Measurements from ENCODE around the gene KAZN. TPM values are rescaled to one million over a fixed set of nuclear protein-coding genes. Genes with fewer than 3 reads are reported as not detected.

Gene KAZN
- total and polyA plus RNA-seq, 2 of the 8 experiments (the other 6 are each of a cell fraction or from before 2014, with no cell fraction given) = 3.7 to 11.8 TPM

DNA sequence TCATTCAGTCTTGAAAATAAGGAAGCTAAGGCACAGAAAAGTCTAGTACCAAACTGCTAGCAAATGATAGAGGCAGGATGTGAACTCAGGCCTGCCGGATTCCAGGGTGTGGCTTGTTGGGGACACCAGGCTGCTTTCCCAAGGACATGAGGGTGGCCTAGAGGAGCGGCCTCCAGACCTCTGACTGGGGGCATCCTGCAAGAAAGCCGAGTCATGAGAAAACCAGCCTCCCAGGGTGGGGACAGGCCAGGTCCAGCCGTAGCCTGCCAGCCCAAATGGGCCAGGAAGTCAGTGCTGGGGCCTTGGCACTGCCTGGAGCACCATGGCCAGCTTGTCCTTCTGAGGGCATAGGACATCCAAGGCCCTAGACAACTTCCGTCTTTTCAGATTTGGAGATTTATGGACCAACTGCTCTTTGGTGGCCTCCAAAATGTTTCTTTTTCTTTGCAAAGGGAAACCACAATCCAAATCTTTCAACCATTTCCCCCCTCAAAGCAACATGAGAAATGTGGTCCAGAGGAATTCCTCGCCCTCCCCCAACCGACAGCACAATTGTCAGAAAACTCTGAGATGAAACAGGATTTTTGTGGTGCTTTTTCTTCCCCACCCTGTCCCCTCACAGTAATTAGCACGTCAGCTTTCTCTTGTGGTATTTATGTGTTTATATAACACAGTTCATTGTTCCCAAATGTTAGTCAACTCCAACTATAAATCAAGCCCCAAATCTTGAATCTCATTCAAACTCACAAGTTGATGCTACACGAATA, 212.3 kb downstream of the KAZN start:
- Histone ChIP-seq H3K4me2 (ENCODE audit: insufficient read depth in 1 of 2, low read depth in 2 of 2, low read length in 2 of 2) (no peak overlapping the region), H4K5ac (ENCODE audit: insufficient read length, low read depth, low read length) (no peak overlapping the region), H3K23me2 (ENCODE audit: low read depth, low read length) (no peaks in the 10 kb centered on the region), H2BK15ac (ENCODE audit: low read length) (no peak overlapping the region), H3K4me3 (ENCODE audit: extremely low read depth in 1 of 4, insufficient read depth in 2 of 4, low read depth in 3 of 4, low read length in 4 of 4) (no peak overlapping the region), H3K9me3 (ENCODE audit: insufficient read depth in 2 of 2, low read depth in 1 of 2, low read length in 1 of 2) (peaks cover 15 to 20% of the 10 kb centered on the region in 2 experiments), H2BK20ac (ENCODE audit: low read length) (no peak overlapping the region; the same call in 1 of the 2 replicates), H3K9ac (replicated peaks in 1 of 4; ENCODE audit: extremely low read depth in 1 of 4, low read depth in 3 of 4, low read length in 3 of 4) (no peak overlapping the region), H3K4ac (replicated peaks; ENCODE audit: insufficient read length, low read depth, low read length) (no peak overlapping the region), H3K4me1 (replicated peaks in 1 of 4; ENCODE audit: control insufficient read depth in 3 of 4, insufficient read depth in 4 of 4, low read length in 3 of 4) (peaks cover 0 to 3% (median 0%) of the 10 kb centered on the region in 4 experiments; a peak in 1 of 7 replicates), H3K27ac (ENCODE audit: low read depth, low read length) (no peak overlapping the region), H2AK5ac (ENCODE audit: low read depth, low read length) (no peak overlapping the region), H3K23ac (ENCODE audit: insufficient read length) (no peak overlapping the region), H3K14ac (ENCODE audit: insufficient read length) (no peak overlapping the region), H2AFZ (ENCODE audit: low read length) (no peak overlapping the region), H4K91ac (replicated peaks; ENCODE audit: insufficient read length, low read length) (no peak overlapping the region), H2BK120ac (replicated peaks; ENCODE audit: low read depth, low read length) (no peak overlapping the region), H4K8ac (ENCODE audit: extremely low read depth, insufficient read depth, low read length) (no peak overlapping the region), H3K79me2 (ENCODE audit: control insufficient read depth in 1 of 2, insufficient read depth in 2 of 2, low read length in 2 of 2) (no peaks in the 10 kb centered on the region), H3K18ac (ENCODE audit: extremely low read depth, low read length) (no peak overlapping the region), H2BK5ac (ENCODE audit: low read depth, low read length) (no peak overlapping the region), H4K20me1 (replicated peaks in 1 of 2; ENCODE audit: control insufficient read depth in 1 of 2, insufficient read depth in 2 of 2, low read length in 2 of 2) (no peaks in the 10 kb centered on the region), H3K79me1 (ENCODE audit: low read depth, low read length) (no peaks in the 10 kb centered on the region; the same call in 1 of the 2 replicates), H3K36me3 (ENCODE audit: control insufficient read depth in 2 of 4, insufficient read depth in 4 of 4, low read length in 3 of 4) (no peaks in the 10 kb centered on the region), H3K56ac (replicated peaks; ENCODE audit: insufficient read length, low read depth, low read length) (no peak overlapping the region), H2BK12ac (ENCODE audit: low read depth, low read length) (no peak overlapping the region), H3K27me3 (replicated peaks in 1 of 4; ENCODE audit: control insufficient read depth in 3 of 4, extremely low read depth in 1 of 4, insufficient read depth in 3 of 4, low read length in 3 of 4) (no peaks in the 10 kb centered on the region; a peak in 1 of 7 replicates)
- DNase-seq (ENCODE audit: low read depth in 1 of 2, low spot score in 2 of 2) = no peak
- CTCF ChIA-PET (ENCODE audit: partially characterized antibody) = interaction anchor here (0.8 to 1.2 kb wide), 4 partner anchors 38 to 375 kb away, joined by 3 to 4 read pairs (median 3); no protein-coding TSS in a partner anchor
- WGBS, 2 experiments (ENCODE audit: extremely low coverage in 1 of 2, insufficient coverage in 1 of 2, insufficient read length in 1 of 2, insufficient replicate concordance in 2 of 2, low coverage in 1 of 2, low lambda C conversion rate in 2 of 2, missing lambda C conversion rate in 1 of 2) = 81% methylated on average over 9 of the region's 9 CpGs; no CpG with 5 or more reads in 1 of the 2 experiments
- TF ChIP-seq KDM1A (IDR thresholded peaks at IDR 0.05; ENCODE audit: borderline replicate concordance, low read length) (no peak), TAF7 (optimal IDR thresholded peaks at IDR 0.05; ENCODE audit: borderline replicate concordance, low read depth, low read length) (no peak), CHD1 (IDR thresholded peaks at IDR 0.05; ENCODE audit: low read depth, low read length) (no peak), MAFK (IDR thresholded peaks at IDR 0.05; ENCODE audit: low read depth, low read length) (no peak), JUN (IDR thresholded peaks at IDR 0.05; ENCODE audit: low read depth, low read length) (no peak), RFX5 (IDR thresholded peaks at IDR 0.05; ENCODE audit: borderline replicate concordance, low read depth, low read length) (no peak), POLR2A (IDR thresholded peaks at IDR 0.05; ENCODE audit: control extremely low read depth in 1 of 2, low read depth in 2 of 2, low read length in 2 of 2) (no peak)
- FAIRE-seq = no peak
- POLR2A ChIA-PET (ENCODE audit: partially characterized antibody) = interaction anchor here (1.0 kb wide), 1 partner anchor 202 kb away, joined by 3 read pairs; no protein-coding TSS in a partner anchor
